Omental fat pad (tissue), 4 donors: ENCODE data around the gene ADAMTSL4. TPM values are rescaled to one million over a fixed set of nuclear protein-coding genes. Genes with fewer than 3 reads are reported as not detected.

ENCODE experiments used
- ATAC-seq: fragments of 150-250 bp; one replicate; pipeline ENCODE4 v1.9.1; 2016; ENCODE audit warnings: mild to moderate bottlenecking, moderate library complexity; ENCODE audit not compliant: low FRiP score
- DNase-seq: peaks from one replicate; pipeline ENCODE4 v3.0.0-alpha.2; 2019; ENCODE audit warnings: low spot score
- total RNA-seq, 4 donors: library from RNA; depleted of rRNA; stranded (reverse); fragments of >200 nt; gene quantifications; one replicate each; pipeline ENCODE4 v1.1.0, GENCODE V29; 2016
- TF ChIP-seq, protein P1 (sequence below), 3 donors: fragments of 450-650 bp; IDR thresholded peaks; one replicate each; pipeline ENCODE4 v1.5.1; 2016 to 2017; ENCODE audit warnings: antibody characterized with exemption in 3 of 3, mild to moderate bottlenecking in 3 of 3, moderate library complexity in 2 of 3

Gene ADAMTSL4
- total RNA-seq, 4 donors from 2014 or later, result 33.7 to 46.6 (median 39.9) TPM

DNA sequence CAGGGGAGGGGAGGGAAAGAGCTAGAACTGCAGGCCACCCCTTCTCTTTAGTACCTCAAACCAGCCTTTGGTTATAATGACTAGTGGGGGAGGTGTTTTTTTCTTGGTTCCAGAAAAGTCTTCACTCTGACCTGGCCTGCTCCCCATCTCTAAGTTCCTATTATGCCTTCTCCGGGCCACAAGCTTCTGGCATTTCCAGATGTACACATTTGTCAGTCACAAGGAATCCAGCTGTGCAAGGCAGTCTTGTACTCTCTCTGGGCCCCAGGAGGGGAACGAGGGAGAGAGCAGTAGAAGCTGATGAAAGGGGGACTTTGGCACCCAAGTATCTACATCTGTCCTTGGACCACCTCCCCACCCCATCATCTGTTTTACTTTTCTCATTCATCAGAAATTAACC, 36.4 kb upstream of the ADAMTSL4 start:
- DNase-seq (no peak), ATAC-seq (no peak)
- TF ChIP-seq, protein P1, sequence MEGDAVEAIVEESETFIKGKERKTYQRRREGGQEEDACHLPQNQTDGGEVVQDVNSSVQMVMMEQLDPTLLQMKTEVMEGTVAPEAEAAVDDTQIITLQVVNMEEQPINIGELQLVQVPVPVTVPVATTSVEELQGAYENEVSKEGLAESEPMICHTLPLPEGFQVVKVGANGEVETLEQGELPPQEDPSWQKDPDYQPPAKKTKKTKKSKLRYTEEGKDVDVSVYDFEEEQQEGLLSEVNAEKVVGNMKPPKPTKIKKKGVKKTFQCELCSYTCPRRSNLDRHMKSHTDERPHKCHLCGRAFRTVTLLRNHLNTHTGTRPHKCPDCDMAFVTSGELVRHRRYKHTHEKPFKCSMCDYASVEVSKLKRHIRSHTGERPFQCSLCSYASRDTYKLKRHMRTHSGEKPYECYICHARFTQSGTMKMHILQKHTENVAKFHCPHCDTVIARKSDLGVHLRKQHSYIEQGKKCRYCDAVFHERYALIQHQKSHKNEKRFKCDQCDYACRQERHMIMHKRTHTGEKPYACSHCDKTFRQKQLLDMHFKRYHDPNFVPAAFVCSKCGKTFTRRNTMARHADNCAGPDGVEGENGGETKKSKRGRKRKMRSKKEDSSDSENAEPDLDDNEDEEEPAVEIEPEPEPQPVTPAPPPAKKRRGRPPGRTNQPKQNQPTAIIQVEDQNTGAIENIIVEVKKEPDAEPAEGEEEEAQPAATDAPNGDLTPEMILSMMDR (IDR thresholded peaks at IDR 0.05), result no peak

DNA sequence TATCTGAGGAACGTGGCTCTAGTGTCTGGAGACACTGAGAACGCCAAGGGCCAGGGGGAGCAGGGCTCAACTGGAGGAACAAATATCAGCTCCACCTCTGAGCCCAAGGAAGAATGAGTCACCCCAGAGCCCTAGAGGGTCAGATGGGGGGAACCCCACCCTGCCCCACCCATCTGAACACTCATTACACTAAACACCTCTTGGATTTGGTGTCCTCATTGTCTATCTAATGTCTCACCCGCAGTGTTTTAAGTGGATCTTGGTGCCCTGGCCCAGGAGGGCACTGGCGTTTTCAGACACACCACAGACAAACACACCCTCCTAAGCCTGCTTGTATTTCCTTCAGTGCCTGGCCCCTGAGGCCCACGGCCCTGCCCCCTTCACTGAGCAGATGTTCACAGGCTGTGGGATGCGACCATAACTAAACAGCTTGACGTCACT, 35.8 kb upstream of the ADAMTSL4 start:
- TF ChIP-seq, protein P1 (IDR thresholded peaks at IDR 0.05), result no peak
- DNase-seq, result no peak
- ATAC-seq, result no peak

GRCh38 chr1:150514260-150514659, 34.9 kb upstream of the ADAMTSL4 start:
- DNase-seq (no peak), ATAC-seq (no peak)
- TF ChIP-seq, protein P1 (IDR thresholded peaks at IDR 0.05), result no peak

GRCh38 chr1:150514913-150515327, 34.3 kb upstream of the ADAMTSL4 start:
- ATAC-seq (no peak), DNase-seq (no peak)
- TF ChIP-seq, protein P1 (IDR thresholded peaks at IDR 0.05), result no peak

DNA sequence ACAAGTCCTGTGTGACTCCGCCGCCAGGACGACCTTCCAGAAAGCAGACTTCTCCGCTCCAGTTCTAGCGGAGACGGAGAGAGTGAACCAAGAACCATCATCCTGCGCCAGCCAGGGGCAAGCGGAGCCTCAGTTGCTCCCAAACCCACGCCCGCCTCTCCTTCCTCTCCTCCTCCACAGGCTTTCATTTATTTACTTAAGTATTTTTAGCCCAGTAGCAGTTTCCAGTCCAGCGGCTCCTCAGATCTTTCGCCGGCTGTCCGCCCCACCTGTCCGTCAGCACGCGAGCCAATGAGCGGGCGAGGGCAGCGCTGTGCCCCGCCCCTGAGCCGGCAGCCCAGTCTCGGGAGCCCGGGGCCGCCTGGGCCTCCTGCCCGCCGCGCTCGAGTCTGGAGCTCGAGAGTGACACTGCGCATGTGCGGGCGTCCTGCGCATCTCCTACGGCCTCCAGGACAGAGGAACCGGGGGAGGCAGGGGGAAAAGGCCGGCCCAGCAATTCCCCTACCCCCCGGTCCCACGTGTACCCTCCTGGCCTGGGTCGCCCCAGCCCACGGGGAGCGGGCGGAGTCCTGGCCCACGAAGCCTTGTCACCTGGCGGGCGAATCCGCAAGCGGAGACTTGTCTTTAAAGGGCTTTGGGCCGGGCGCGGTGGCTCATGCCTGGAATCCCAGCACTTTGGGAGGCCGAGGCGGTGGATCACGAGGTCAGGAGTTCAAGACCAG, 33.7 kb upstream of the ADAMTSL4 start, which contains the start of gene FALEC:
TSS of gene FALEC (plus strand) at position 425 of the 722 bp plus-strand sequence.
- ATAC-seq (peak; percentile 98), DNase-seq (peak; percentile 80)
- TF ChIP-seq, protein P1 (IDR thresholded peaks at IDR 0.05), result no peak

GRCh38 chr1:150516050-150516591, 33.1 kb upstream of the ADAMTSL4 start:
- ATAC-seq (no peak), DNase-seq (no peak)
- TF ChIP-seq, protein P1 (IDR thresholded peaks at IDR 0.05), result no peak

DNA sequence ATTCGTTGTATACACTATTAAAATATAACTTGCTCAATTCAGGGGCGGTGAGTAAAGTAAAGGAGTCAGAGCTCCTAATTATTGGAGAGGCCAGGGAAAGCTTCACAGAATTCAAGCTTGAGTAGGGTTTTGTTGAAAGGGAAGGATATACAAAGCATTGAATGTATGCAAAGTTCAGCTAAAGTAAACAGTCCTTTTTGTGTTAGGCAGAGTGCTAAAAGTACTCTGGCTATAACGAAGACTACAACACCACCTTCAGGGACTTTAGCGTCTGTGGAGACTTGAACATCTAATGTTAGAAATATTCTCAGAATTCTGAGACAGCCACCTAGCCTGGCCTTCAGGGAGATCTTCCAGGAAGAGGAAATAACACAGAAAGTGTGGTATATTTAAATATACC, 32.6 kb upstream of the ADAMTSL4 start:
- ATAC-seq (no peak), DNase-seq (no peak)
- TF ChIP-seq, protein P1 (IDR thresholded peaks at IDR 0.05), result no peak
